Stimulated activated CD4-positive, alpha-beta T cell treated with anti-CD3 and anti-CD28 coated beads, Interleukin-1b, Interleukin-23, amount 100 ng/mL, for 4 hours (primary cell): Measurements from ENCODE around the gene SLC20A1.
"Not testable (repeated sequence)": the region's sequence is repeated elsewhere in the genome, so short reads cannot be mapped to it uniquely, and the experiment has no call there.

Experiments used
- DNase-seq, 2 donors: peaks; one replicate each; pipeline ENCODE4 v3.0.0-alpha.2; 2020; ENCODE audit warnings: low read depth in 2 of 2

The SLC20A1 gene

GRCh38 chr2:112646791-112647689 is 1.3 kb downstream of the SLC20A1 start:
- no peak for DNase-seq

DNA sequence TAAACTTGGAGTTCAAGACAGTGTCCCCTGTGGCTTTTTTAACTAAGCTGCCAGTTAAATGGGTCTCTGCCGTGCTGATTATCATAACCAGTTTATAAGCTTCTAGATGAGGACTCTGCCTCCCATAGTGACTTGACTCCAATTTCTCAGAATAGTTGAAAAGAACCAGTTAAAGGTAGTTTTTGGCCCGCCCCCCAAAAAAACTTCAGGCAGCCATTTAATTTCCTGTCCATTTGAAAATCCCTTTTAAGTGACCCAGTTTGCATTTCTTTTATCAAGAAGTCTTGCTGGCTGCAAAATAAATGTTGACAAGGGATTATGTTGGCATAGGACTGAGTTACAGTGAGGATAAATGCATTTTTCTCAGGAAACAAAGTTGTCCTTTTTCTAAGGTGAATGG is 2.3 kb downstream of the SLC20A1 start:
- no peak for DNase-seq

GRCh38 chr2:112656679-112657078 is 10.9 kb downstream of the SLC20A1 start:
- no peak for DNase-seq

DNA sequence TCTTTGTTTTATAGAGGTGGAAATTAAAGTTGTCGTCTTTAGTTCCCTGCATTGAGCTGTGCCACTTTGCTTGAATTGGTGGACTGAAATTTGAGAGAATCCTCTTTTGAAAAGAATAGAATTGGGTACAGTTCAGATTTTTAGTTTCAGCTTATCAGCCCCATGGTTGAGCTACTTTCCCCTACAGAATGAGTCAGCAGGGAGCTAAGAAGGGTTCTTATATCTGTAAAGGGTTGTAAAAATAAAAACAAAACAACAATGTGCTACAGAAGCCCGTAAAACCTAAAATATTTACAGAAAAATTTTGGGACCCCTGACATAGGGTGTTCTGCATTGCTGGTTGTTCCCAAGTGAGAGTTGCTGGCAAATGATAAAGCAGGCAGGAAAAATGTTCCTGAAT is 12.6 kb downstream of the SLC20A1 start:
- DNase-seq, result no peak

GRCh38 chr2:112658839-112659667 is 13.3 kb downstream of the SLC20A1 start:
- DNase-seq, result no peak

GRCh38 chr2:112660138-112660537 is 14.4 kb downstream of the SLC20A1 start:
- no peak for DNase-seq

DNA sequence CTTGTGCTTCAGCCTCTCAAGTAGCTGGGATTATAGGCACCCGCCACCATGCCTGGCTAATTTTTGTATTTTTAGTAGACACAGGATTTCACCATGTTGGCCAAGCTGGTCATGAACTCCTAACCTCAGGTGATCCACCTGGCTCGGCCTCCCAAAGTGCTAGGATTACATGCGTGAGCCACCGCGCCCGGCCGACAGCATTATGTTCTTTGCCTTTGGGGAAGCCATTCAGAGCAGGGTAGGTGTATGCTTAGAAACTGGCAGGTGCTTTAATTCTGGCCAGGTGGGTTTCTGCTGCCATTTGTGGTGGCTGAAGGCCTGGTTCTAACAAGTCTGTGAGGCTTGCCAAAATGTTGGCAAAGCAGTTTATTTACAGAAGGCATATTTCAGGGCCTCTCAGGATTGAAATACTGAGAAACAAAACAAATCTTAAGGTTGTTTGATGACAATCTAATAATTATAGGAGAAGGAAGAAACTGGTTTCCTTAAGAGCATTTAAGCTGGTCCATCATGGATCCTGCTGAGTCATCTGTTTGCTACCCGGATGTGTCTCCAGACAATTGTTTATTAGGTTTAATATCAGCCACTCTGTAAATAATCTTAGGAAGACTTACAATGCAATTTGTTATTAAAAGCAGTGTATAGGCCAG is 16.0 kb downstream of the SLC20A1 start:
- no peak for DNase-seq

DNA sequence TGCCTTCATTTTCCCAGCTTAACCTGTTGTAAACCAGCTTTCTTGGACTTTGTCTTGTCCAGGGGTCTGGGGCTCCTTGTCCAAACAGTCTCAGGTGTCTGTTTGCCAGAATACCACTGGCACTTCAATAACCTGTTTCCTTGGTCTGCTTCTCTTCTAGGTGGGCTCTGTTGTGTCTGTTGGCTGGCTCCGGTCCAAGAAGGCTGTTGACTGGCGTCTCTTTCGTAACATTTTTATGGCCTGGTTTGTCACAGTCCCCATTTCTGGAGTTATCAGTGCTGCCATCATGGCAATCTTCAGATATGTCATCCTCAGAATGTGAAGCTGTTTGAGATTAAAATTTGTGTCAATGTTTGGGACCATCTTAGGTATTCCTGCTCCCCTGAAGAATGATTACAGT is 17.0 kb downstream of the SLC20A1 start:
- DNase-seq, result no peak

DNA sequence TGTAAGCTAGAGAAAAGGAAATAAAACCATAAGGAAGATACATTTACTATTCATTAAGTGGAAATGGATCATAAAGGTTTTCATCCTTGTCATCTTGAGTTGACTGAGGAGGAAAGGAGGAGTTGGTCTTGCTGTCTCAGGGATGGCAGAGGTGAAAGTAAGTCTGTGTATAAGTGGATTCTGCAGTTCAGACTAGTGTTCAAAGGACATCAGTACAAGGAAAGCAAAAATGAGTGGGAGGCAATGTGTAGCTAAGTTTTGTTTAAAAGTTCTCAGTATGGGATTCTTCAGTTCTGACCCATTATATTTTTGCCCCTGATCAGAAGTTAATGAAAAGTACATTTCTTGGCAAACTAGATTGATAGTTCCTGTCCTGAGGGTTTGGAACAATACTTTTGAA is 18.9 kb downstream of the SLC20A1 start:
- no peak for DNase-seq

DNA sequence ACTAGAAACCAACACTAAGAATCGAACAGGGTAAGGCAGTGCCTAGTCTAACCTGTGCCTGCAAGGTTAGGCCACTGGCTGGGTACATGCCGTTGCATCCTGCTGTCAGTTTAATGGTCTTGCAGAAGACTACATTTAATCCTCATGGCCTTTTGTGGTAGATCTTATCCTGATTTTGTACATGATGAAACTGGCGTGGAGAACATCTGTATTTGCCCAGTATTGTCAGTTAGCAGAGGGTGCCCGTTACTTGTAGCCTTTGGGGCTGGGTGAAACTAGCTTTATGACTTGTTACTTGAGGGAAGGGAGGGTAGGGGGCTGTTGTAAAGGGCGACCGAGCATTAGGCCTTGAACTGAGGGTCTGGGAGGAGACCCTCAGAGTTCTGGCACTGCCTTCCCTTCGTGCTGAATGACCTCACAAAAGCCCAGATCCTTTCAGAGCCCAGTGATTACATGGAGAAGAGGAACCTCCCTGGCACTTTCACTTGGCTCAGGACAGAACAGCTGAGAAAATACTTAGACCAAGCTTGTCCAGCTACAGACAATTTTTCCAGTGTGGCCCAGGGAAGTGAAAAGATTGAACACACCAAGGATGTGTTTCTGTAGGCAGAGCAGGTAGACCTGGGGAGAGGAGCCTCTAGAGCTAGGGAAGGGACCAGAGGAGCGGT is 19.5 kb downstream of the SLC20A1 start:
- no peak for DNase-seq

- DNase-seq, result no peak
Observed at GRCh38 chr2:112666761-112667122, 21.0 kb downstream of the SLC20A1 start.

GRCh38 chr2:112667540-112667939 is 21.8 kb downstream of the SLC20A1 start:
- not testable (repeated sequence) for DNase-seq

GRCh38 chr2:112669667-112670066 is 23.9 kb downstream of the SLC20A1 start:
- DNase-seq, result no peak

DNA sequence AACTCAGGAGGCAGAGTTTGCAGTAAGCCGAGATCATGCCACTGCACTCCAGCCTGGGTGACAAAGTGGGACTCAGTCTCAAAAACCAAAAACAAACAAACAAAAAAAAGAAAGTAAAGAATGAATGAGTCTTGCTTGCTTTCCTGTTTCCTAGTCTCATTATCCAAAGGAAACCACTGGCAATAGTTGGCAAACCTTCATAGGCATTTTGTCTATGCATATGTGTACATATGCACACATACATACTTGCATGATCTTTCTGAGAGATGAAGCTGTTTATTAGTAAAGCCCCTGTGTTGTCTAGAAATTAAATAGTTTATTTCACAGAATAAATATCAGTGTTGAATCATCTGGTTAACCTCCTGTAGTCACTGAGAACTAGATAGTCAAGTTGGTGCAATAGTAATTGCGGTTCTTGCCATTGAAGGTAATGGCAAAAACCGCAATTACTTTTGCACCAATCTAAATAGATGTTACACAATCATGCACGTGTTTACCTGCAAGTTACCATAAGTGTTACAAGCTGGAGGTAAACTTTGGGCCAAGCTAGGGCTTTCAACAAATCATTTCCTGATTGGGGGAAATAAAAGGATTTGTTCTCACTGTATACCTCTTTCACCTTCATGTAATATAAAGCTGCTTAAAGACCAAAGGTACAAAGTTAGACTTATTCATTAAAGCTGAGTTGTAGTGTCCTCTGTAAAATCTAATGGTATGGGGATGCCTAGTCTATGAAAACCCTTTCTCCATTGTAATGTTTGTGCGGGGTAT is 24.7 kb downstream of the SLC20A1 start:
- DNase-seq, result no peak

DNA sequence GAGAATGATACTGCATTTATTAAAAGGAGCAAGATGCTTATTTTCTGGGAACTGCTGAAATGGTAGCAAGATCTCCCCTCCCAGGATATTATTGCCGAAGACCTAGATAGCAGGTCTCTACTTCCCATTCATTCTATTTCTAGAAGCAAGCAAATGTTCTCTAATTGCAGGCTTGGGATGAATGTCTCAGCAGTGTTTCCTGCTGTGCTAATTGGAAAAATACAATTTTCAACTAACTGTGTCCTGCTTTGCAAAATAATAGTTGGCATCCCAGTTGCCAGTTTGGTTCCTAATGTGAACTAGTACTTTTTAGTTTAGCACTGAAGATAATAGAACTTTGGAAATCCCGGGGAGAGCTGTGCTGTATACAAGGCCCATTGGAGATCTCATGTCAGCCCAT is 26.1 kb downstream of the SLC20A1 start:
- no peak for DNase-seq

DNA sequence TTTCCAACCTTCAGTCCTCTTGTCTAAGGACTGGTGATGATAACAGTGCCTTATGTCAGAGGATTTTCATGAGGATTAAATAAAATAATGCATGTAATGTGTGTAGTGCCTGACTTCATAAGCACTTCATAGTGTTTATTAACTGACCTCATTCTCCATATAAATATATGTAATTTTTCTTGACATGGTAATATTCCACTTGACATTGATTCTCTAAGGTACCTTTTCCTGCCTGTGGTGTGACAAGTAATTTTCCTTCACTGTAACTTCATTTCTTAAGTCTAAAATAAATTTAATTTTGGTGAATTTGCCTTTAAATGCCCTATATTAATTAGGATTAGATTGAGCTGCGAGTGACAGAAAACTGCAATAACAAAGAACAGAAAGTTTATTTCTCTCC is 27.3 kb downstream of the SLC20A1 start:
- DNase-seq, result no peak

DNA sequence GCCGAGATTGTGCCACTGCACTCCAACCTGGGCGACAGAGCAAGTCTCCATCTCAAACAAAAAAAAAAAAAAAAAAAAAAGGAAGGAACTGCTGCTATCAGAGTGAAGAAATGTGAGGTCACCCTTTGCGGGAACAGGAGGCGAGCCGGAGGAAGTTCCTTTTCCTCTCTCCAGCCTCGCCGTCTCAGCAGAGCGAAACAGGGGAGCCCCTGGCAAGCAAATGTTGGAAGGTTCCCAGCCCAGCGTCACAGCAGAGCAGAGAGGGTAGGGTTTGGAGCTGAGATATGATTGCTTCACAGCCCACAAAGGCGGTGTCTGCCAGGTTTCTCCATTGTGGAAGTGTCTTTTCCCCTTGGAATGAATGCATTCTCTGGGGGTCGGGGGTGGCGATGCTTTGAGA is 28.5 kb downstream of the SLC20A1 start:
- no peak for DNase-seq

DNA sequence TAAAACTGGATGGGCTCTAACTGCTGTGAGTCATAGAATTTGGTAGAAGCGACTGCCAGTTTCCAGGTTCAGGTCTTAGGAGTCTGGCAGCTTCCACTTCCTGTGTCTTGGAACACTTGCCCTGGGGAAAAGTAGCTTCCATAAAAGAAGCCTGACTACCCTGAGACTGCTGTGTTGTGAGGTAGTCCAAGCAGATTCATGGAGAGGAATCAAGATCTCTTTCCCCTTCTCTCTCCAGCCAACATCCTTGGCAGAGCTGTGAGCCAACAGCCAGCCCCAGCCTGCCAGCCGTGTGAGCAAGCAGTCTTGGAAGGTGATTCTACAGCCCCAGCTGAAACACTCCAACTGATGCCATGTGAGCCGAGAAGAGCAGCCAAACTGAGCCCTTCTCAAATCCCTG is 33.7 kb downstream of the SLC20A1 start:
- no peak for DNase-seq

DNA sequence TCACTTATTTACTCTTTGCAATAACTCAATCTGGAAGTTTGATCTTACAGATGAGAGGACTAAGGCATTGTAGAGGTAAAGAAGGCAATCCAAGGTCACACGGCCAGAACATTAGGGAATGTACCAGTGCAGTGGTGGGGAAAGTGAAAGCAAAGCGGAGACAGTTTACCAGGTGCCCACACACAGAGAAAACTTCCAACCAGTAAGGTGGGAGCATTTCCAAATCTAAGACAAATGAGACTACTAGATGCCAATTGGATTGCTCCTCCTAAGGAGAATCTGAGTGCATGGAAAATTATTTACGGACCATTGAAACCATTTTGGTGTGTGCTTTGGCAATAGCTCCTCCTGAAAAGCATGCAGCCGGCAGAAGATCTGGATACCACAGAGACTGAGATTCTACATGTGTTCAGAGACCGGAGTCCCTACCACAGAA is 34.9 kb downstream of the SLC20A1 start:
- no peak for DNase-seq

GRCh38 chr2:112682101-112682500 is 36.4 kb downstream of the SLC20A1 start:
- no peak for DNase-seq
